Ishikawa (cell line): ENCODE data around the gene TMA7B.

Experiments
- CREB1 ChIP-seq: IDR thresholded peaks from 2 replicates; pipeline ENCODE4 v1.6.1; 2012; ENCODE audit warnings: low read depth
- MAX ChIP-seq: IDR thresholded peaks from 2 replicates; pipeline ENCODE4 v1.6.1; 2012
- NFIC ChIP-seq: IDR thresholded peaks from 2 replicates; pipeline ENCODE4 v1.6.1; 2012
- RAD21 ChIP-seq: IDR thresholded peaks from 2 replicates; pipeline ENCODE4 v1.6.1; 2012; ENCODE audit warnings: low read depth

GRCh38 chr22:39913321-39913720, 46.9 kb upstream of the TMA7B start:
- TF ChIP-seq CREB1 (no peak), RAD21 (no peak), MAX (no peak), NFIC (no peak)
